Motor neuron (in vitro differentiated cells): ENCODE measurements around the gene TTC1. TPM values are rescaled to one million over a fixed set of nuclear protein-coding genes. Genes with fewer than 3 reads are reported as not detected.

Source experiments
- total RNA-seq, 8 experiments: library from RNA; unstranded; fragments of 300-600 nt; gene quantifications; 2 replicates each; pipeline versions ENCODE4 v1.2.3 to v1.2.4, GENCODE V29; 2022

The TTC1 gene
- total RNA-seq, 8 experiments from 2014 or later: 46.5 to 199 (median 69.8) TPM

Other genes starting within 250 kb of the TTC1 start
- 1 to 10 TPM in 1 of 8 experiments, under 1 TPM in 6, not detected in 1; 0.25 to 4.8 (median 0.57) TPM for gene ADRA1B, start 92.7 kb upstream of the TTC1 start, total RNA-seq
- 10 to 100 TPM; 10.6 to 27.8 (median 22.7) TPM for gene PWWP2A, start 110.3 kb downstream of the TTC1 start, total RNA-seq
- 1 to 10 TPM in 5 of 8 experiments, not detected in 3; 1.5 to 2.6 (median 1.6) TPM for gene FABP6, start 220.4 kb downstream of the TTC1 start, total RNA-seq